WTC11 (cell line): ENCODE data around the gene CLBA1. TPM values are rescaled to one million over a fixed set of nuclear protein-coding genes. Genes with fewer than 3 reads are reported as not detected.

Source experiments
- ATAC-seq: fragments of 200-7000 bp; cut with Tn5 transposase; 2 replicates; pipeline ENCODE4 v1.10.0; 2021; ENCODE audit warnings: mild to moderate bottlenecking, moderate library complexity
- CTCF ChIA-PET: fragments of 300-600 bp; sonication (Branson Sonifier 250); formaldehyde crosslinking; loops from one replicate; lab custom pipeline; 2021; ENCODE audit warnings: antibody characterized with exemption; lab: Charles Lee
- POLR2A ChIA-PET: fragments of 350-600 bp; sonication (Branson Sonifier 250); formaldehyde crosslinking; loops from one replicate; lab custom pipeline; 2021; ENCODE audit warnings: antibody characterized with exemption; lab: Charles Lee
- DNase-seq: peaks from one replicate; pipeline ENCODE4 v3.0.0; 2021; ENCODE audit warnings: low spot score
- H3K27ac Mint-ChIP-seq: 2 replicates; pipeline ENCODE4 v1.8.0; 2021; ENCODE audit warnings: mixed read lengths
- H3K27me3 Mint-ChIP-seq: 2 replicates; pipeline ENCODE4 v1.8.0; 2021; ENCODE audit warnings: low read depth, mild to moderate bottlenecking, moderate library complexity, mixed read lengths
- H3K36me3 Mint-ChIP-seq: 2 replicates; pipeline ENCODE4 v1.8.0; 2021; ENCODE audit warnings: mixed read lengths
- H3K4me1 Mint-ChIP-seq: 2 replicates; pipeline ENCODE4 v1.8.0; 2022; ENCODE audit warnings: mixed read lengths
- H3K4me3 Mint-ChIP-seq: 2 replicates; pipeline ENCODE4 v1.8.0; 2021; ENCODE audit warnings: mild to moderate bottlenecking, moderate library complexity, mixed read lengths
- H3K9me3 Mint-ChIP-seq: 2 replicates; pipeline ENCODE4 v1.8.0; 2021; ENCODE audit warnings: mixed read lengths
- ATF3 ChIP-seq: sonication (generic); formaldehyde crosslinking; conservative IDR thresholded peaks from 2 replicates; pipeline ENCODE4 v1.8.1; 2022; ENCODE audit warnings: mild to moderate bottlenecking, missing genetic modification reagents
- CREM ChIP-seq: sonication (generic); formaldehyde crosslinking; IDR thresholded peaks from 2 replicates; pipeline ENCODE4 v1.8.1; 2022; ENCODE audit warnings: mild to moderate bottlenecking, missing genetic modification reagents, moderate library complexity
- CTCF ChIP-seq: fragments of 200-600 bp; IDR thresholded peaks from 2 replicates; pipeline ENCODE4 v1.8.0; 2022; ENCODE audit warnings: antibody characterized with exemption
- E2F1 ChIP-seq: sonication (generic); formaldehyde crosslinking; IDR thresholded peaks from 2 replicates; pipeline ENCODE4 v1.8.0; 2022; ENCODE audit warnings: mild to moderate bottlenecking, missing genetic modification reagents
- EMX1 ChIP-seq: fragments of 250-450 bp; sonication (Bioruptor Pico); IDR thresholded peaks from 2 replicates; pipeline ENCODE4 v1.8.0; 2021; ENCODE audit warnings: mild to moderate bottlenecking
- ESRRA ChIP-seq: sonication (generic); formaldehyde crosslinking; IDR thresholded peaks from 2 replicates; pipeline ENCODE4 v1.8.1; 2022; ENCODE audit warnings: mild to moderate bottlenecking, missing genetic modification reagents, borderline replicate concordance
- FOXK1 ChIP-seq: sonication (generic); formaldehyde crosslinking; IDR thresholded peaks from 2 replicates; pipeline ENCODE4 v1.8.0; 2022; ENCODE audit warnings: mild to moderate bottlenecking, moderate library complexity, missing genetic modification reagents
- FOXP1 ChIP-seq: sonication (generic); formaldehyde crosslinking; IDR thresholded peaks from 2 replicates; pipeline ENCODE4 v1.8.0; 2022; ENCODE audit warnings: missing genetic modification reagents, mild to moderate bottlenecking, moderate library complexity, borderline replicate concordance
- GTF2I ChIP-seq: fragments of 250-450 bp; sonication (Bioruptor Pico); conservative IDR thresholded peaks from 2 replicates; pipeline ENCODE4 v1.4.0; 2021; ENCODE audit warnings: mild to moderate bottlenecking
- IRF2 ChIP-seq: sonication (generic); formaldehyde crosslinking; IDR thresholded peaks from 2 replicates; pipeline ENCODE4 v1.8.0; 2022; ENCODE audit warnings: low read depth, missing genetic modification reagents, borderline replicate concordance
- JUN ChIP-seq: sonication (generic); formaldehyde crosslinking; IDR thresholded peaks from 2 replicates; pipeline ENCODE4 v1.8.0; 2023; ENCODE audit warnings: mild to moderate bottlenecking, missing genetic modification reagents
- KAT7 ChIP-seq: sonication (generic); formaldehyde crosslinking; IDR thresholded peaks from 2 replicates; pipeline ENCODE4 v1.8.1; 2023; ENCODE audit warnings: missing genetic modification reagents, mild to moderate bottlenecking, borderline replicate concordance
- MYBL2 ChIP-seq: sonication (generic); formaldehyde crosslinking; IDR thresholded peaks from 2 replicates; pipeline ENCODE4 v1.8.1; 2023; ENCODE audit warnings: mild to moderate bottlenecking, moderate library complexity, missing genetic modification reagents
- NFATC4 ChIP-seq: fragments of 250-450 bp; sonication (Bioruptor Pico); IDR thresholded peaks from 2 replicates; pipeline ENCODE4 v1.9.0; 2021; ENCODE audit warnings: mild to moderate bottlenecking
- NR2C2 ChIP-seq: sonication (generic); formaldehyde crosslinking; IDR thresholded peaks from 2 replicates; pipeline ENCODE4 v1.8.0; 2022; ENCODE audit warnings: mild to moderate bottlenecking, missing genetic modification reagents
- PRDM15 ChIP-seq: sonication (generic); formaldehyde crosslinking; IDR thresholded peaks from 2 replicates; pipeline ENCODE4 v1.8.0; 2022; ENCODE audit warnings: missing genetic modification reagents
- PRRX2 ChIP-seq: fragments of 250-450 bp; sonication (Bioruptor Pico); IDR thresholded peaks from 2 replicates; pipeline ENCODE4 v1.8.0; 2021; ENCODE audit warnings: mild to moderate bottlenecking
- SOX15 ChIP-seq: fragments of 250-450 bp; sonication (Bioruptor Pico); IDR thresholded peaks from 2 replicates; pipeline ENCODE4 v1.9.0; 2021; ENCODE audit warnings: mild to moderate bottlenecking
- ZBTB21 ChIP-seq: sonication (generic); formaldehyde crosslinking; IDR thresholded peaks from 2 replicates; pipeline ENCODE4 v1.8.1; 2023; ENCODE audit warnings: mild to moderate bottlenecking, missing genetic modification reagents, borderline replicate concordance
- ZNF263 ChIP-seq: sonication (generic); formaldehyde crosslinking; IDR thresholded peaks from 2 replicates; pipeline ENCODE4 v1.8.1; 2022; ENCODE audit warnings: low read depth, mild to moderate bottlenecking, moderate library complexity, missing genetic modification reagents
- ZNF281 ChIP-seq: sonication (generic); formaldehyde crosslinking; IDR thresholded peaks from 2 replicates; pipeline ENCODE4 v1.8.0; 2023; ENCODE audit warnings: mild to moderate bottlenecking, missing genetic modification reagents
- ZNF416 ChIP-seq: fragments of 250-450 bp; sonication (Bioruptor Pico); IDR thresholded peaks from 2 replicates; pipeline ENCODE4 v1.9.0; 2021; ENCODE audit warnings: mild to moderate bottlenecking, inconsistent platforms
- ZNF512 ChIP-seq: sonication (generic); formaldehyde crosslinking; IDR thresholded peaks from 2 replicates; pipeline ENCODE4 v1.8.1; 2022; ENCODE audit warnings: missing genetic modification reagents, borderline replicate concordance
- ZNF671 ChIP-seq: fragments of 250-450 bp; sonication (Bioruptor Pico); IDR thresholded peaks from 2 replicates; pipeline ENCODE4 v1.8.0; 2021; ENCODE audit warnings: mild to moderate bottlenecking
- total RNA-seq: library from RNA; stranded (reverse); gene quantifications from 3 replicates; pipeline ENCODE4 v1.2.3, GENCODE V29; 2021

CLBA1 gene
- total RNA-seq, 1 experiment from 2014 or later: 3.8 TPM

GRCh38 chr14:104940526-104941150 lies 45.0 kb upstream of the CLBA1 start:
- TF ChIP-seq PRRX2: no peak
- TF ChIP-seq JUN: no peak
- no peak for TF ChIP-seq ZNF512 (CRISPR knock-in tag)
- no peak for TF ChIP-seq MYBL2
- no peak for TF ChIP-seq NFATC4 (CRISPR knock-in tag)
- TF ChIP-seq IRF2 (CRISPR knock-in tag): no peak
- TF ChIP-seq CREM (CRISPR knock-in tag): no peak
- no peak for TF ChIP-seq CTCF
- TF ChIP-seq ZBTB21 (CRISPR knock-in tag): no peak
- no peak for TF ChIP-seq ZNF416 (CRISPR knock-in tag)
- no peak for TF ChIP-seq NR2C2 (CRISPR knock-in tag)
- TF ChIP-seq PRDM15 (CRISPR knock-in tag): no peak
- TF ChIP-seq FOXP1 (CRISPR knock-in tag): no peak
- TF ChIP-seq ZNF671 (CRISPR knock-in tag): no peak
- TF ChIP-seq E2F1 (CRISPR knock-in tag): no peak
- peak; percentile 59; the same call in 1 of the 2 replicates for ATAC-seq
- ChIA-PET POLR2A (no interaction called here), CTCF (interaction anchor here (0.6 to 2.5 kb wide), 18 partner anchors 8 to 353 kb away, joined by 3 to 24 read pairs (median 4); partner anchors contain the start of gene PLD4)
- Mint-ChIP-seq H3K27me3 (peaks cover 47% of the 10 kb centered on the region), H3K36me3 (no peaks in the 10 kb centered on the region), H3K27ac (no peak overlapping the region; the same call in 1 of the 2 replicates), H3K4me3 (no peak overlapping the region), H3K4me1 (no peaks in the 10 kb centered on the region), H3K9me3 (peaks cover 5% of the 10 kb centered on the region; the same call in 1 of the 2 replicates)
- DNase-seq: peak; percentile 9

- POLR2A ChIA-PET: no interaction called here
- DNase-seq (no peak), ATAC-seq (no peak)
- CTCF ChIA-PET: interaction anchor here (0.6 to 2.5 kb wide), 17 partner anchors 9 to 354 kb away, joined by 3 to 24 read pairs (median 4); partner anchors contain the start of gene PLD4
- Mint-ChIP-seq H3K9me3 (peaks cover 10% of the 10 kb centered on the region; the same call in 1 of the 2 replicates), H3K4me3 (no peak overlapping the region), H3K36me3 (no peaks in the 10 kb centered on the region), H3K27me3 (peaks cover 38% of the 10 kb centered on the region), H3K4me1 (no peaks in the 10 kb centered on the region), H3K27ac (no peak overlapping the region)
- TF ChIP-seq ZNF281 (CRISPR knock-in tag) (no peak), FOXK1 (no peak), ATF3 (no peak), KAT7 (CRISPR knock-in tag) (no peak), SOX15 (CRISPR knock-in tag) (no peak), ZNF263 (no peak), NFATC4 (CRISPR knock-in tag) (no peak), ESRRA (CRISPR knock-in tag) (no peak), GTF2I (CRISPR knock-in tag) (no peak), EMX1 (CRISPR knock-in tag) (no peak)
These were observed 43.9 kb upstream of the CLBA1 start for GRCh38 chr14:104941508-104942365.
